ENCODE results near the gene KRTAP20-1. TPM values are rescaled to one million over a fixed set of nuclear protein-coding genes. Genes with fewer than 3 reads are reported as not detected.

The KRTAP20-1 gene
- total and polyA plus RNA-seq, 7 donors = not detected

Other genes starting within 250 kb of the KRTAP20-1 start
- not detected for gene KRTAP13-2, start 244.2 kb upstream of the KRTAP20-1 start, total RNA-seq
- not detected for gene KRTAP13-2, start 244.2 kb upstream of the KRTAP20-1 start, polyA plus RNA-seq
- not detected for gene KRTAP13-1, start 220.4 kb upstream of the KRTAP20-1 start, total RNA-seq
- gene KRTAP13-1, start 220.4 kb upstream of the KRTAP20-1 start, polyA plus RNA-seq = not detected
- not detected for gene KRTAP13-3, start 190.5 kb upstream of the KRTAP20-1 start, total RNA-seq
- gene KRTAP13-3, start 190.5 kb upstream of the KRTAP20-1 start, polyA plus RNA-seq = not detected
- not detected for gene KRTAP13-4, start 186.2 kb upstream of the KRTAP20-1 start, total RNA-seq
- not detected for gene KRTAP13-4, start 186.2 kb upstream of the KRTAP20-1 start, polyA plus RNA-seq
- not detected for gene KRTAP15-1, start 176.2 kb upstream of the KRTAP20-1 start, total RNA-seq
- gene KRTAP15-1, start 176.2 kb upstream of the KRTAP20-1 start, polyA plus RNA-seq = not detected
- not detected for gene KRTAP19-1, start 136.1 kb upstream of the KRTAP20-1 start, total RNA-seq
- not detected for gene KRTAP19-1, start 136.1 kb upstream of the KRTAP20-1 start, polyA plus RNA-seq
- gene KRTAP19-2, start 129.0 kb upstream of the KRTAP20-1 start, total RNA-seq = not detected
- gene KRTAP19-2, start 129.0 kb upstream of the KRTAP20-1 start, polyA plus RNA-seq = not detected
- gene KRTAP19-3, start 124.4 kb upstream of the KRTAP20-1 start, total RNA-seq = 1 to 10 TPM in 2 of 4 donors, under 1 TPM in 1, not detected in 1; 0.64 to 3.0 (median 1.1) TPM
- not detected for gene KRTAP19-3, start 124.4 kb upstream of the KRTAP20-1 start, polyA plus RNA-seq
- gene KRTAP19-4, start 119.3 kb upstream of the KRTAP20-1 start, total RNA-seq = not detected
- gene KRTAP19-4, start 119.3 kb upstream of the KRTAP20-1 start, polyA plus RNA-seq = not detected
- gene KRTAP19-5, start 114.3 kb upstream of the KRTAP20-1 start, total RNA-seq = not detected
- not detected for gene KRTAP19-5, start 114.3 kb upstream of the KRTAP20-1 start, polyA plus RNA-seq
- gene KRTAP19-6, start 74.6 kb upstream of the KRTAP20-1 start, total RNA-seq = not detected
- not detected for gene KRTAP19-6, start 74.6 kb upstream of the KRTAP20-1 start, polyA plus RNA-seq
- gene KRTAP19-7, start 55.1 kb upstream of the KRTAP20-1 start, total RNA-seq = not detected
- not detected for gene KRTAP19-7, start 55.1 kb upstream of the KRTAP20-1 start, polyA plus RNA-seq
- gene KRTAP22-2, start 26.0 kb upstream of the KRTAP20-1 start, total RNA-seq = not detected
- not detected for gene KRTAP22-2, start 26.0 kb upstream of the KRTAP20-1 start, polyA plus RNA-seq
- not detected for gene KRTAP6-3, start 24.0 kb upstream of the KRTAP20-1 start, total RNA-seq
- not detected for gene KRTAP6-3, start 24.0 kb upstream of the KRTAP20-1 start, polyA plus RNA-seq
- gene KRTAP6-2, start 17.5 kb upstream of the KRTAP20-1 start, total RNA-seq = not detected
- not detected for gene KRTAP6-2, start 17.5 kb upstream of the KRTAP20-1 start, polyA plus RNA-seq
- not detected for gene KRTAP22-1, start 15.3 kb upstream of the KRTAP20-1 start, total RNA-seq
- not detected for gene KRTAP22-1, start 15.3 kb upstream of the KRTAP20-1 start, polyA plus RNA-seq
- not detected for gene KRTAP6-1, start 2.5 kb upstream of the KRTAP20-1 start, total RNA-seq
- gene KRTAP6-1, start 2.5 kb upstream of the KRTAP20-1 start, polyA plus RNA-seq = not detected
- gene KRTAP20-4, start 4.2 kb downstream of the KRTAP20-1 start, total RNA-seq = not detected
- gene KRTAP20-4, start 4.2 kb downstream of the KRTAP20-1 start, polyA plus RNA-seq = not detected
- not detected for gene KRTAP20-2, start 18.8 kb downstream of the KRTAP20-1 start, total RNA-seq
- not detected for gene KRTAP20-2, start 18.8 kb downstream of the KRTAP20-1 start, polyA plus RNA-seq
- gene KRTAP20-3, start 26.4 kb downstream of the KRTAP20-1 start, total RNA-seq = not detected
- not detected for gene KRTAP20-3, start 26.4 kb downstream of the KRTAP20-1 start, polyA plus RNA-seq
- gene KRTAP21-3, start 102.4 kb downstream of the KRTAP20-1 start, total RNA-seq = not detected
- gene KRTAP21-3, start 102.4 kb downstream of the KRTAP20-1 start, polyA plus RNA-seq = not detected
- not detected for gene KRTAP21-2, start 130.8 kb downstream of the KRTAP20-1 start, total RNA-seq
- gene KRTAP21-2, start 130.8 kb downstream of the KRTAP20-1 start, polyA plus RNA-seq = not detected
- not detected for gene KRTAP21-1, start 139.0 kb downstream of the KRTAP20-1 start, total RNA-seq
- not detected for gene KRTAP21-1, start 139.0 kb downstream of the KRTAP20-1 start, polyA plus RNA-seq
- not detected for gene KRTAP8-1, start 196.8 kb downstream of the KRTAP20-1 start, total RNA-seq
- gene KRTAP8-1, start 196.8 kb downstream of the KRTAP20-1 start, polyA plus RNA-seq = not detected
- gene KRTAP7-1, start 213.3 kb downstream of the KRTAP20-1 start, total RNA-seq = not detected
- not detected for gene KRTAP7-1, start 213.3 kb downstream of the KRTAP20-1 start, polyA plus RNA-seq